Suprapubic skin (tissue), 4 donors: Measurements from ENCODE around the gene B4GALNT4. TPM values are rescaled to one million over a fixed set of nuclear protein-coding genes. Genes with fewer than 3 reads are reported as not detected.
A peak's percentile ranks its signal among the peaks of the same experiment; 100 is the strongest.

Experiments used
- DNase-seq, 2 donors: peaks; one replicate each; pipeline ENCODE4 v3.0.0-alpha.2; 2019; ENCODE audit warnings: low spot score in 2 of 2
- H3K27ac ChIP-seq: fragments of 200-600 bp; sonication (generic); one replicate; pipeline ENCODE4 v1.5.1; 2019
- H3K27me3 ChIP-seq: fragments of 200-600 bp; sonication (generic); one replicate; pipeline ENCODE4 v1.5.1; 2019
- H3K36me3 ChIP-seq: fragments of 200-600 bp; sonication (generic); one replicate; pipeline ENCODE4 v1.5.1; 2019
- H3K4me1 ChIP-seq: fragments of 200-600 bp; sonication (generic); one replicate; pipeline ENCODE4 v1.5.1; 2019
- H3K4me3 ChIP-seq: fragments of 200-600 bp; sonication (generic); one replicate; pipeline ENCODE4 v1.5.1; 2019; ENCODE audit warnings: mild to moderate bottlenecking
- H3K9me3 ChIP-seq: fragments of 200-600 bp; sonication (generic); one replicate; pipeline ENCODE4 v1.5.1; 2019
- EP300 ChIP-seq: sonication (generic); formaldehyde crosslinking; IDR thresholded peaks from one replicate; pipeline ENCODE4 v1.6.1; 2017; ENCODE audit warnings: antibody characterized with exemption
- POLR2A ChIP-seq, 2 donors: fragments of 450-650 bp; IDR thresholded peaks; one replicate each; pipeline ENCODE4 v1.6.1; 2017; ENCODE audit warnings: antibody characterized with exemption in 2 of 2, mild to moderate bottlenecking in 2 of 2, moderate library complexity in 2 of 2
- POLR2AphosphoS5 ChIP-seq, 3 donors: sonication (generic); formaldehyde crosslinking; IDR thresholded peaks; one replicate each; pipeline ENCODE4 v1.6.1; 2017; ENCODE audit warnings: antibody characterized with exemption in 3 of 3
- WGBS: methylation state at CpG from one replicate; pipeline ENCODE4 v1.1.5; 2018; 5-methylcytosine and 5-hydroxymethylcytosine counted together
- total RNA-seq, 4 donors: library from RNA; depleted of rRNA; stranded (reverse); fragments of >200 nt; gene quantifications; one replicate each; pipeline ENCODE4 v1.1.0, GENCODE V29; 2016
- TF ChIP-seq, protein P1 (sequence below), 2 donors: fragments of 200-600 bp in 1 of 2; fragments of 450-650 bp in 1 of 2; sonication (generic) in 1 of 2; IDR thresholded peaks; one replicate each; pipeline ENCODE4 v1.5.1; 2016 to 2019; ENCODE audit warnings: antibody characterized with exemption in 2 of 2, mild to moderate bottlenecking in 1 of 2, moderate library complexity in 1 of 2

Gene B4GALNT4
- total RNA-seq, 4 donors from 2014 or later, result 1.2 to 3.0 (median 1.6) TPM

DNA sequence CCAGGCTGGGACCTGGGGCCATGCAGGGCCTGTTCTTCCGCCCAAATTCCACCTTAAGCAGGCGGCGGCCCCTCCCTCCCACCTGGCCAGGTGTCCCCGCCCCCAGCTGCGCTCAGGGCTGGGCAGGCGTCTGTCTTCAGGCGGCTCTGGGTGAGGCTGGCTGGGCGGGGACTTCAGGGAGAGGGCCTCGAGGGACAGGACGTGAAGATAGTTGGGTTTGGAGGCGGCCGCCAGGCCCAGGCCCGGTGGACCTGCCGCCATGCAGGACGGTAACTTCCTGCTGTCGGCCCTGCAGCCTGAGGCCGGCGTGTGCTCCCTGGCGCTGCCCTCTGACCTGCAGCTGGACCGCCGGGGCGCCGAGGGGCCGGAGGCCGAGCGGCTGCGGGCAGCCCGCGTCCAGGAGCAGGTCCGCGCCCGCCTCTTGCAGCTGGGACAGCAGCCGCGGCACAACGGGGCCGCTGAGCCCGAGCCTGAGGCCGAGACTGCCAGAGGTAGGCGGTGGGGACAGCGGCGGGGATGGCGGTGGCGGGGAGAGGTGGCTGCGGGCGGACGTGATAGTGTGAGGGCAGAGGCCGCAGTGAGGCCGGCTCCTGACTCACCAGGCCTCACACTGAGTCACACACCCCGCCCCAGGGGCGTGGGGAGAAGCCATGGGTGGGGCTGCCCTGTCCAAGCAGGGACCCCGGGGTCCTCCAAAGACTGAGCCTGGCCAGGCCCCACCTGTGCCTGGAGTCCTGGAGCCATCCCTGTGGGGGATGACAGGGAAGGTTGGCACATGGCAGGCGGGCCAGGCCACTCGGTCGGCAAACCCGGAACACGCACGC, 24.9 kb downstream of the B4GALNT4 start, which contains the start of gene PKP3:
Gene PKP3, plus strand, starts transcription at position 176 of the 824 bp plus-strand sequence. Its CDS starts 84 bp downstream, at position 260.
- Histone ChIP-seq H3K4me1 (peaks cover 41% of the 10 kb centered on the region), H3K27me3 (peaks cover 13% of the 10 kb centered on the region), H3K9me3 (no peaks in the 10 kb centered on the region), H3K27ac (peak within 1 kb of the TSS; percentile 92), H3K36me3 (peaks cover 14% of the 10 kb centered on the region), H3K4me3 (peak within 1 kb of the TSS; percentile 58)
- WGBS, result 39% methylated on average over 16 of the region's 57 CpGs
- TF ChIP-seq EP300, result no peak
- peak in 2 of 3 donors; percentile 10 to 52 for TF ChIP-seq POLR2AphosphoS5 (IDR thresholded peaks at IDR 0.05)
- DNase-seq, result no peak

DNA sequence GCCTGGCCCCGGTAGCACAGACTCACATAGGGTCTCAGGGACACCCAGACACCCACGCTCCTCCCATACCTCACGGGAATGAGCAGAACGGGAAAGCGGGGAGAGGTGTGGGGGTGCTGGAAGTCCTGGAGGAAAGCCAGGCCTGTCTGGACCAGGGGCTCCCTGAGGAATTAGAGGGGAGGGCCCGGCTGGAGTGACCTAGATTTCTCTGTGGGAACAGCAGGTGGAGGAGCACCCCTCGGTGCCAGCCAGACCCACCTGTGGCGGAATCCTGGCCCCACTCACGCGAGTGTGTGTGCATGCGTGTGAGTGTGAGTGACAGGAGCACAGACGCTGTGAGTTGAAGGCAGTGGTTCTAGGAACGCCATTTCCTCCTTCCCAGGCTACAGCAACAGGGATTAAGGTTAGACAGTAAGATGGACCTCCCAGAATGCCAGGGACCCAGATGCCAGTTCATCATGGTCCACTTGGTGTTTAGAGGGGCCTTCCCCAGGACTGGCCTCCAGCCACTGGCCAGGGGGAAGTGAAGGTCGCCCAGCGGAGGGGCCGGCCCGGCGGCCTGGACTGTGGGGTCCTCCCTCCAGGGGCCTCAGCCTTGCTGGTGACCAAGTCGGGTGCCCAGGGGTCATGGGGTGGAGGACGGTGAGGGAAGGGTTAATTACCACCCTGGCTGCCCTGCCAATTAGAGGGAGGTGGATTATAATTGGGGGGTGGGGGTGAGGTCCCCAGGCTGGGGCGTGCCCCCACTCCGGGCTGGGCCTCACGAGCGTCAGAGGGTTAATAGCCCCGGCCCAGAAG, 25.8 kb downstream of the B4GALNT4 start:
- Histone ChIP-seq H3K36me3 (peaks cover 21% of the 10 kb centered on the region), H3K9me3 (no peaks in the 10 kb centered on the region), H3K4me1 (peaks cover 41% of the 10 kb centered on the region), H3K4me3 (peak overlapping the region; percentile 58), H3K27me3 (peaks cover 19% of the 10 kb centered on the region), H3K27ac (peak overlapping the region; percentile 92)
- WGBS, result 54% methylated on average over 9 of the region's 25 CpGs
- DNase-seq, result no peak
- TF ChIP-seq, protein P1, sequence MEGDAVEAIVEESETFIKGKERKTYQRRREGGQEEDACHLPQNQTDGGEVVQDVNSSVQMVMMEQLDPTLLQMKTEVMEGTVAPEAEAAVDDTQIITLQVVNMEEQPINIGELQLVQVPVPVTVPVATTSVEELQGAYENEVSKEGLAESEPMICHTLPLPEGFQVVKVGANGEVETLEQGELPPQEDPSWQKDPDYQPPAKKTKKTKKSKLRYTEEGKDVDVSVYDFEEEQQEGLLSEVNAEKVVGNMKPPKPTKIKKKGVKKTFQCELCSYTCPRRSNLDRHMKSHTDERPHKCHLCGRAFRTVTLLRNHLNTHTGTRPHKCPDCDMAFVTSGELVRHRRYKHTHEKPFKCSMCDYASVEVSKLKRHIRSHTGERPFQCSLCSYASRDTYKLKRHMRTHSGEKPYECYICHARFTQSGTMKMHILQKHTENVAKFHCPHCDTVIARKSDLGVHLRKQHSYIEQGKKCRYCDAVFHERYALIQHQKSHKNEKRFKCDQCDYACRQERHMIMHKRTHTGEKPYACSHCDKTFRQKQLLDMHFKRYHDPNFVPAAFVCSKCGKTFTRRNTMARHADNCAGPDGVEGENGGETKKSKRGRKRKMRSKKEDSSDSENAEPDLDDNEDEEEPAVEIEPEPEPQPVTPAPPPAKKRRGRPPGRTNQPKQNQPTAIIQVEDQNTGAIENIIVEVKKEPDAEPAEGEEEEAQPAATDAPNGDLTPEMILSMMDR (IDR thresholded peaks at IDR 0.05), result no peak
- no peak for TF ChIP-seq EP300
- TF ChIP-seq POLR2A (IDR thresholded peaks at IDR 0.05), result peak in 1 of 2 donors; percentile 16

DNA sequence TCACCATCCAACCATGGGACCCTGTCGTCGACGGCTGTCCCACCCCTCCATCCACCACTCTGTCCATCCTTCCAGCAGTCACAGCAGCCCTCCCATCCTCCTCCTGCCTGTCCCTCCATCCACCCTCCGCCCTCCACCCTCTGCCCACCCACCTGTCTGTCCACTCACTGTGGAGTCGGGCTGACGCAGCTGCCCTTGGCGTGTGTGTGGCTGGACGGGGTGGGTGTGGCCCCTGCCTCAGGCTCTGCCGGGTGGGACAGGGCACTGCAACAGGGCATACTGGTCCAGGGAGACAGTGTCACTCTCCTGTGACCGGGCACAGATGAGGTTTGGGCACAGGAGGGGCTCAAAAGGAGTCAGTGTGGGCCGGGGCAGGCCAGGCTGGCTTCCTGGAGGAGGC, 26.6 kb downstream of the B4GALNT4 start:
- Histone ChIP-seq H3K27me3 (peaks cover 23% of the 10 kb centered on the region), H3K4me3 (peak overlapping the region; percentile 58), H3K9me3 (no peaks in the 10 kb centered on the region), H3K36me3 (peaks cover 25% of the 10 kb centered on the region), H3K27ac (no peak overlapping the region), H3K4me1 (peaks cover 40% of the 10 kb centered on the region)
- no peak for TF ChIP-seq EP300
- no peak for TF ChIP-seq POLR2A (IDR thresholded peaks at IDR 0.05)
- TF ChIP-seq, protein P1 (IDR thresholded peaks at IDR 0.05), result no peak
- TF ChIP-seq POLR2AphosphoS5 (IDR thresholded peaks at IDR 0.05), result no peak
- 54% methylated on average over 6 of the region's 11 CpGs for WGBS
- no peak for DNase-seq

DNA sequence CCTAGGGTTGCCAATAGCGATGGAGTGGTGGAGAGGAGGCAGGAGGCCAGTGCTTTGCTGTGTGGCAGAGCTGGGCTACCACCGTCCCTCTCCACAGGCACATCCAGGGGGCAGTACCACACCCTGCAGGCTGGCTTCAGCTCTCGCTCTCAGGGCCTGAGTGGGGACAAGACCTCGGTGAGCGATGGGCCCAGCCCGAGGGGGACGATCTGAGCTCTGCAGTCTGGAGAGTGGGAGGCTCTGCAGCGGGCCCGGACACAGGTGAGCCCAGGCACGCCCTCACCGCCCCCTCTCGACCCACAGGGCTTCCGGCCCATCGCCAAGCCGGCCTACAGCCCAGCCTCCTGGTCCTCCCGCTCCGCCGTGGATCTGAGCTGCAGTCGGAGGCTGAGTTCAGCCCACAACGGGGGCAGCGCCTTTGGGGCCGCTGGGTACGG, 27.2 kb downstream of the B4GALNT4 start:
- Histone ChIP-seq H3K4me1 (peaks cover 33% of the 10 kb centered on the region), H3K4me3 (peak overlapping the region; percentile 39), H3K36me3 (peaks cover 25% of the 10 kb centered on the region), H3K9me3 (no peaks in the 10 kb centered on the region), H3K27ac (no peak overlapping the region), H3K27me3 (peaks cover 18% of the 10 kb centered on the region)
- no peak for TF ChIP-seq POLR2AphosphoS5 (IDR thresholded peaks at IDR 0.05)
- no CpG with 5 or more reads among the region's 23 CpGs for whole genome bisulfite sequencing
- DNase-seq, result no peak

DNA sequence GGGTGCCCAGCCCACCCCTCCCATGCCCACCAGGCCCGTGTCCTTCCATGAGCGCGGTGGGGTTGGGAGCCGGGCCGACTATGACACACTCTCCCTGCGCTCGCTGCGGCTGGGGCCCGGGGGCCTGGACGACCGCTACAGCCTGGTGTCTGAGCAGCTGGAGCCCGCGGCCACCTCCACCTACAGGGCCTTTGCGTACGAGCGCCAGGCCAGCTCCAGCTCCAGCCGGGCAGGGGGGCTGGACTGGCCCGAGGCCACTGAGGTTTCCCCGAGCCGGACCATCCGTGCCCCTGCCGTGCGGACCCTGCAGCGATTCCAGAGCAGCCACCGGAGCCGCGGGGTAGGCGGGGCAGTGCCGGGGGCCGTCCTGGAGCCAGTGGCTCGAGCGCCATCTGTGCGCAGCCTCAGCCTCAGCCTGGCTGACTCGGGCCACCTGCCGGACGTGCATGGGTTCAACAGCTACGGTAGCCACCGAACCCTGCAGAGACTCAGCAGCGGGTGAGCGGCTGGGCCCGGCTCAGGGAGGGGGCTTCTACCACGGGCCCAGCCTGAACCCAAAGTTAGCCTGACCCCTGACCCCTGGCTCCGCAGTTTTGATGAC, 27.7 kb downstream of the B4GALNT4 start:
- TF ChIP-seq POLR2A (IDR thresholded peaks at IDR 0.05), result no peak
- no peak for TF ChIP-seq EP300
- H3K4me1 ChIP-seq, result peaks cover 28% of the 10 kb centered on the region
- H3K27me3 ChIP-seq, result peaks cover 12% of the 10 kb centered on the region
- H3K27ac ChIP-seq, result no peak overlapping the region
- H3K36me3 ChIP-seq, result peaks cover 25% of the 10 kb centered on the region
- H3K4me3 ChIP-seq, result peak overlapping the region; percentile 39
- no peak for DNase-seq
- no peaks in the 10 kb centered on the region for H3K9me3 ChIP-seq
- WGBS, result 23% methylated on average over 6 of the region's 43 CpGs

DNA sequence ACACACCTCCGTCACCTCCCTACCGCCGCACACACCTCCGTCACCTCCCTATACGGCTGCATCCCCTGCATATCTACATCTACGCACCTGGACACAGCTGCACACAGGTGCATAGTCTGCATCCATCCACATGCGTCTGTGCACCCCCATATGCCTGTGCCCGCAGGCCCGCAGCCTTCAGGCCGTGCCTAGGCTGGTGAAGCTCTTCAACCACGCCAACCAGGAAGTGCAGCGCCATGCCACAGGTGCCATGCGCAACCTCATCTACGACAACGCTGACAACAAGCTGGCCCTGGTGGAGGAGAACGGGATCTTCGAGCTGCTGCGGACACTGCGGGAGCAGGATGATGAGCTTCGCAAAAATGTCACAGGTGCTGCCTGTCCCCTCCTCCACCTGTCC, 29.5 kb downstream of the B4GALNT4 start:
- Histone ChIP-seq H3K9me3 (no peaks in the 10 kb centered on the region), H3K27me3 (peaks cover 10% of the 10 kb centered on the region), H3K27ac (no peak overlapping the region), H3K36me3 (peaks cover 35% of the 10 kb centered on the region), H3K4me1 (peaks cover 31% of the 10 kb centered on the region), H3K4me3 (no peak overlapping the region)
- DNase-seq, result no peak
- WGBS, result 81% methylated on average over 20 of the region's 20 CpGs
- no peak for TF ChIP-seq EP300
- TF ChIP-seq POLR2A (IDR thresholded peaks at IDR 0.05), result no peak
- no peak for TF ChIP-seq POLR2AphosphoS5 (IDR thresholded peaks at IDR 0.05)
- TF ChIP-seq, protein P1 (IDR thresholded peaks at IDR 0.05), result no peak
